ENCODE measurements around the gene PDYN. TPM values are rescaled to one million over a fixed set of nuclear protein-coding genes. Genes with fewer than 3 reads are reported as not detected.

Gene PDYN
- total RNA-seq, 4 donors from 2014 or later, result not detected

GRCh38 chr20:1952737-1953530, 40.9 kb downstream of the PDYN start:
- TF ChIP-seq POLR2A (IDR thresholded peaks at IDR 0.05), result no peak
- no peak for TF ChIP-seq CTCF (IDR thresholded peaks at IDR 0.05)
- Histone ChIP-seq H3K27ac (no peak overlapping the region), H3K4me3 (no peak overlapping the region), H3K4me1 (peaks cover 0 to 10% (median 6%) of the 10 kb centered on the region in 3 donors), H3K27me3 (peaks cover 0 to 9% (median 0%) of the 10 kb centered on the region in 4 donors), H3K9me3 (no peaks in the 10 kb centered on the region), H3K36me3 (no peaks in the 10 kb centered on the region)
- 45 to 49% methylated on average over 5 to 6 of the region's 6 CpGs for WGBS, 2 donors
- intact Hi-C loops (cut with DNase I), result no loop called here
- no peak for DNase-seq

GRCh38 chr20:1951436-1952115, 42.3 kb downstream of the PDYN start:
- no peak for DNase-seq
- Histone ChIP-seq H3K4me3 (no peak overlapping the region), H3K4me1 (peaks cover under 1 to 20% (median 14%) of the 10 kb centered on the region in 3 donors), H3K36me3 (no peaks in the 10 kb centered on the region), H3K27me3 (peaks cover 0 to 15% (median 0%) of the 10 kb centered on the region in 4 donors), H3K9me3 (no peaks in the 10 kb centered on the region), H3K27ac (no peak overlapping the region)
- TF ChIP-seq CTCF (IDR thresholded peaks at IDR 0.05) (no peak), POLR2A (IDR thresholded peaks at IDR 0.05) (no peak)
- WGBS, 2 donors, result 80 to 82% methylated on average over 6 to 11 of the region's 11 CpGs
- intact Hi-C loops (cut with DNase I), result no loop called here

- WGBS, 2 donors, result 74 to 81% methylated on average over 7 of the region's 7 CpGs
- TF ChIP-seq POLR2A (IDR thresholded peaks at IDR 0.05) (no peak), CTCF (IDR thresholded peaks at IDR 0.05) (no peak)
Observed at GRCh38 chr20:1950836-1951235, 43.0 kb downstream of the PDYN start.

GRCh38 chr20:1949347-1950100, 44.3 kb downstream of the PDYN start:
- Histone ChIP-seq H3K4me3 (no peak overlapping the region), H3K27me3 (peaks cover 0 to 30% (median 0%) of the 10 kb centered on the region in 4 donors), H3K36me3 (no peaks in the 10 kb centered on the region), H3K9me3 (no peaks in the 10 kb centered on the region), H3K27ac (no peak overlapping the region), H3K4me1 (peaks cover 4 to 36% (median 25%) of the 10 kb centered on the region in 3 donors)
- 69 to 72% methylated on average over 2 of the region's 2 CpGs for WGBS, 2 donors
- no peak for TF ChIP-seq POLR2A (IDR thresholded peaks at IDR 0.05)
- no peak for TF ChIP-seq CTCF (IDR thresholded peaks at IDR 0.05)
- intact Hi-C loops (cut with DNase I), result no loop called here
- no peak for DNase-seq

More at GRCh38 chr20:1950836-1951235, 43.0 kb downstream of the PDYN start:
- Histone ChIP-seq H3K27me3 (peaks cover 0 to 19% (median 0%) of the 10 kb centered on the region in 4 donors), H3K9me3 (no peaks in the 10 kb centered on the region), H3K4me3 (no peak overlapping the region), H3K27ac (no peak overlapping the region), H3K36me3 (no peaks in the 10 kb centered on the region), H3K4me1 (peaks cover 4 to 25% (median 19%) of the 10 kb centered on the region in 3 donors)
- intact Hi-C loops (cut with DNase I), result no loop called here
- DNase-seq, result no peak

All from esophagus squamous epithelium (tissue), 5 donors.